ENCODE measurements around the gene AAK1.

DNA sequence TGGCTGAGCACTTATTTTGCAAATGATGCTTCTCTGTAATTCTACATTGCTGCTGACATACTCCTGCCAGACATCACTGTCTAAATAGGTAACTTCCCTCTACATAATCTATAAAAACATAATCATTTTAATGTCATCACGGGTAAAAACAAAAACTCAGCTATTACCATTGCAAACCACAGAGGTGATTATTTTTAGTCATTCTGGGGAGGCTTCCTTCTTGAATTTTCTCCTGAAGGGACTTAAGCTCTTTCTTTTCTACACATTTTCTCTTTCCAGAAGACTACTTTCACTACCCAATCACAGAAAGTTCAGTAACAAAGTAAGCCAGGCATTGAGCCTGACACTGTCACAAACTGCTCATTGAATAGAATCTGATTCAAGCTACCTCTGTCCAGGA, 165.9 kb downstream of the AAK1 start:
- TF ChIP-seq, protein P1, sequence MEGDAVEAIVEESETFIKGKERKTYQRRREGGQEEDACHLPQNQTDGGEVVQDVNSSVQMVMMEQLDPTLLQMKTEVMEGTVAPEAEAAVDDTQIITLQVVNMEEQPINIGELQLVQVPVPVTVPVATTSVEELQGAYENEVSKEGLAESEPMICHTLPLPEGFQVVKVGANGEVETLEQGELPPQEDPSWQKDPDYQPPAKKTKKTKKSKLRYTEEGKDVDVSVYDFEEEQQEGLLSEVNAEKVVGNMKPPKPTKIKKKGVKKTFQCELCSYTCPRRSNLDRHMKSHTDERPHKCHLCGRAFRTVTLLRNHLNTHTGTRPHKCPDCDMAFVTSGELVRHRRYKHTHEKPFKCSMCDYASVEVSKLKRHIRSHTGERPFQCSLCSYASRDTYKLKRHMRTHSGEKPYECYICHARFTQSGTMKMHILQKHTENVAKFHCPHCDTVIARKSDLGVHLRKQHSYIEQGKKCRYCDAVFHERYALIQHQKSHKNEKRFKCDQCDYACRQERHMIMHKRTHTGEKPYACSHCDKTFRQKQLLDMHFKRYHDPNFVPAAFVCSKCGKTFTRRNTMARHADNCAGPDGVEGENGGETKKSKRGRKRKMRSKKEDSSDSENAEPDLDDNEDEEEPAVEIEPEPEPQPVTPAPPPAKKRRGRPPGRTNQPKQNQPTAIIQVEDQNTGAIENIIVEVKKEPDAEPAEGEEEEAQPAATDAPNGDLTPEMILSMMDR (conservative IDR thresholded peaks at IDR 0.05 in 1 of 2, IDR thresholded peaks at IDR 0.05 in 1 of 2; ENCODE audit: extremely low read depth in 1 of 2, insufficient read depth in 1 of 2, low read depth in 1 of 2, low read length in 2 of 2): no peak
- TF ChIP-seq EZH2 (IDR thresholded peaks at IDR 0.05; ENCODE audit: borderline replicate concordance, low read length): no peak
